ENCODE results near the gene SIGLEC11.
A peak's percentile ranks its signal among the peaks of the same experiment; 100 is the strongest.

SIGLEC11 gene

GRCh38 chr19:50002386-50002960 is 41.5 kb upstream of the SIGLEC11 start:
- DNase-seq (ENCODE audit: low read depth), result no peak
- no peak overlapping the region for H3K4me3 ChIP-seq (ENCODE audit: control insufficient read depth, low read depth, low read length)
- no peak for TF ChIP-seq CTCF (conservative IDR thresholded peaks at IDR 0.05; ENCODE audit: control insufficient read depth, insufficient read depth, low read depth, low read length)

- no peak overlapping the region for H3K4me3 ChIP-seq (ENCODE audit: control insufficient read depth, low read depth, low read length)
Observed at GRCh38 chr19:50001775-50002174, 40.8 kb upstream of the SIGLEC11 start.

GRCh38 chr19:50000841-50001557 is 40.0 kb upstream of the SIGLEC11 start:
- TF ChIP-seq CTCF (conservative IDR thresholded peaks at IDR 0.05; ENCODE audit: control insufficient read depth, insufficient read depth, low read depth, low read length), result no peak

More at GRCh38 chr19:50001775-50002174, 40.8 kb upstream of the SIGLEC11 start:
- no peak for TF ChIP-seq CTCF (conservative IDR thresholded peaks at IDR 0.05; ENCODE audit: control insufficient read depth, insufficient read depth, low read depth, low read length)
- no peak for DNase-seq (ENCODE audit: low read depth)

GRCh38 chr19:50000038-50000840 is 39.3 kb upstream of the SIGLEC11 start:
- no peak overlapping the region for H3K4me3 ChIP-seq (ENCODE audit: control insufficient read depth, low read depth, low read length)
- DNase-seq (ENCODE audit: low read depth), result no peak
- no peak for TF ChIP-seq CTCF (conservative IDR thresholded peaks at IDR 0.05; ENCODE audit: control insufficient read depth, insufficient read depth, low read depth, low read length)

More at GRCh38 chr19:50000841-50001557, 40.0 kb upstream of the SIGLEC11 start:
- no peak overlapping the region for H3K4me3 ChIP-seq (ENCODE audit: control insufficient read depth, low read depth, low read length)
- DNase-seq (ENCODE audit: low read depth), result no peak

- no peak overlapping the region for H3K4me3 ChIP-seq (ENCODE audit: control insufficient read depth, low read depth, low read length)
- TF ChIP-seq CTCF (conservative IDR thresholded peaks at IDR 0.05; ENCODE audit: control insufficient read depth, insufficient read depth, low read depth, low read length), result no peak
Observed at GRCh38 chr19:49999371-50000010, 38.5 kb upstream of the SIGLEC11 start.

GRCh38 chr19:49997709-49998108 is 36.7 kb upstream of the SIGLEC11 start:
- TF ChIP-seq CTCF (conservative IDR thresholded peaks at IDR 0.05; ENCODE audit: control insufficient read depth, insufficient read depth, low read depth, low read length), result no peak
- H3K4me3 ChIP-seq (ENCODE audit: control insufficient read depth, low read depth, low read length), result no peak overlapping the region
- peak; percentile 30 for DNase-seq (ENCODE audit: low read depth)

More at GRCh38 chr19:49999371-50000010, 38.5 kb upstream of the SIGLEC11 start:
- no peak for DNase-seq (ENCODE audit: low read depth)

Data from fibroblast of mammary gland (primary cell).